Right kidney (tissue), 1 donor: ENCODE results near the gene NRTN.

Experiments used
- DNase-seq: peaks from one replicate; pipeline ENCODE4 v3.0.0-alpha.2; 2016

NRTN gene

DNA sequence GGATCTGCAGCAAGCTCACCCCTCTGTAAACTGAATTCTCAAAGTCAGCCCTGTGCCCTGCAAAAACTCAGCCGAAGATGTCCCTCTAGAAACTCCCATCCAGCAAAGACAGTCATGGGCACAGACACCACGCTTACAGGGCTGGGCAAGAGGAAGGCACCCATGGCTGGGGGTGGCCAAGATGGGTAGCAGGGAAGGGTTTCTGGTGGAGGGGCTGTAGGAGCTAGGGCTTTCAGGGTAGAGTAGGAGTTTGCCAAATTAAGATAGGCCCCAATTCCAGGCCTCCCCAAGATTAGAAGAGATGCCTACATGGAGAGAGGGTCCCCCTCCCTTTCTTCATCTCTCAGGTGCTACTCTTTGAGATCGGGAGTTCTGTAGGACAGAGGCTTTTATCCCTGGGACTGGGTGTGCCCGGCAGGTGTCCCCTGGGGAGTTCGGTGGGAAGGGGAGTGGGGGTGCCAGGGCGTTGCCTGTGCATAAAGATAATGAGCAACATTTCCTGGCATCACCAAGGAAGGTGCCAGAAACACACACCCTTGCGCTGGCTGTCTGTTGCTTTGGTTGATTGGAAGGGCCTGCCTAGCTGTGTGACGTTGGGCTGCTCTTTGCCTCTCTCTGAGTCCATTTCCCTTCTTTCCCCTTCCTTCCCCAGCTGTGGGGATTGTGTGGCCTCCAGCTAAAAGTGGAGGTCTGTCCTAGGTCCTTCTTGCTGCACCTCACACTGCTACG lies 9.4 kb downstream of the NRTN start:
- no peak for DNase-seq

DNA sequence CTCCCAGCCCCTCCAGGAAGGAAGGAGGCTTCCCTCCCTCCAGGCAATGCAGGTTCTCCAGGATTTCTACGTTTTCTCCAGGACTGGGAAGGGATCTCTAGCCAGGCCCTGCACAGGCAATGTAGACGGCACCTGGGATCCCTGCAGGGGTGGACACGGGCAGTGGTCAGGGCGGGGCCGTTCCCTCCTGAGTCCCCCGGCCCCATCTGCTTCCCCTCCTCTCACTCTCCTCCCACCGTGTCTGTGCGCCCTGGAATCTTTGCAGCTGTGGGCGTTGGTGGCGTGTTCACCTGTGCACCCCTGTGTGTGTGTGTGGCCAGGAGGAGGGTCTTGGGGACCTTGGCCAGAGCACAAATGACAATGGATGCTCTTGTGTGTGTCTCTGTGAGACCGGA lies 10.0 kb downstream of the NRTN start:
- no peak for DNase-seq

DNA sequence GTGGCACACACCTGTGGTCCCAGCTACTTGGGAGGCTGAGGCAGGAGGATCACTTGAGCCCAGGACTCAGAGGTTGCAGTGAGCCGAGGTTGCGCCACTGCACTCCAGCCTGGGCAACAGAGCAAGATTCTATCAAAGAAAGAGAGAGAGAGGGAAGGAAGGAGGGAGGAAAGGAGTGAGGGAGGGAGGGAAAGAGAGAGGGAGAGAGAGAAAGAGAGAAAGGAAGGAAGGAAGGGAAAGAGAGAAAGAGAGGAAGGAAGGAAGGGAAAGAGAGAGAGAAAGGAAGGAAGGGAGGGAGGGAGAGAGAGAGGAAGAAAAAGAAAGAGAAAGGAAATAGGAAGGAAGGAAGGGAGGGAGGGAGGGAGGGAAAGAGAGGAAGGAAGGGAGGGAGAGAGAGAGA lies 12.4 kb downstream of the NRTN start:
- DNase-seq: no peak

DNA sequence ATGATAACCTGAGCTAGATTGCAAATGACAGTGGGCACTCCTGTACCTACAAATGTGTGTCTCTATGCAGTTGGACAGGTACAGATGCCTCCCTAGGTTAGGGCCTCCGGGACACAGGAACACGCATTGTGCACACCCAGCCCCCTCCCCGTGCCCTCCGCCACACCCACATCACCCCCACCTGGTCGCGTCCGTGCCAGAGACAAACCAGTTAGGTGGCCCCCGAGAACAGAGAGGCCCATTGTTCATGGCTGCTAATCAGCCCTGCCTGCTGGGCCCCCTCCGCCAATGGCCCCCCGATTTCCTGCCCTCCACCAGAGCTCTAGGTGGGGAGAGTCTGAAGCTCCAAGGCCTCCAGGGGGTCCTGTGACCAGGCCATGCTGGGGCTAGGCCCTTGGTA lies 13.7 kb downstream of the NRTN start:
- DNase-seq: no peak

- no peak for DNase-seq
These were observed 15.9 kb downstream of the NRTN start for GRCh38 chr19:5820785-5821184.

GRCh38 chr19:5821521-5822180 lies 16.8 kb downstream of the NRTN start:
- DNase-seq: no peak

GRCh38 chr19:5822181-5822844 lies 17.4 kb downstream of the NRTN start:
- DNase-seq: no peak

DNA sequence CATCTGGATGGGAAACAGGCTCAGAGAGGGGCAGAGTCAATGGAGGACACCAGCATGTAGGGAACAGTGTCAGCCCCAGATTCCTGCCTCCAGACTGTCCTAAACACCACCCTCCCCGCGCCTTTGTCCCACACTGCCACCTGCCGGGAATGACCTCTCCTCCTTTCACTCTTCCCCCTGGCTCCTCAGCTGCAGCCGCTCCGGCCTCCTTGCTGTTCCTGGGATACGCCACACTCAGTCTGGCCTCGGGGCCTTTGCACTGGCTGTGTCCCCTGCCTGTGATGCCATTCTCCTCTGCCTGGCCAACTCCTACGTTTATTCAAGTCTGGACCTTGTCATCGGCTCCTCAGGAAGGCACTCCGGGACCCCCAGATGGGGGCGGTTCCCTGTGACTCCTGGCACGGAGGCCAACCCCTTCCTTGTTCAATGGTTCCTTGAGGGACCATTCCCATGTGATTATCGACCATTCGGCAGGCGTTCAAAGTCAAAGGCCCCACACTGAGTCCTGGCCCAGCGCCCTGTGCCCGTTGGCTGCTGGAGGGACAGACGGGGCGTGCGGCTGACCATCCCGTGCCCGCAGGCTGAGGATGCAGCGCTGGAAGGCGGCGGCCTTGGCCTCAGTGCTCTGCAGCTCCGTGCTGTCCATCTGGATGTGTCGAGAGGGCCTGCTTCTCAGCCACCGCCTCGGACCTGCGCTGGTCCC lies 18.9 kb downstream of the NRTN start:
- DNase-seq: no peak

DNA sequence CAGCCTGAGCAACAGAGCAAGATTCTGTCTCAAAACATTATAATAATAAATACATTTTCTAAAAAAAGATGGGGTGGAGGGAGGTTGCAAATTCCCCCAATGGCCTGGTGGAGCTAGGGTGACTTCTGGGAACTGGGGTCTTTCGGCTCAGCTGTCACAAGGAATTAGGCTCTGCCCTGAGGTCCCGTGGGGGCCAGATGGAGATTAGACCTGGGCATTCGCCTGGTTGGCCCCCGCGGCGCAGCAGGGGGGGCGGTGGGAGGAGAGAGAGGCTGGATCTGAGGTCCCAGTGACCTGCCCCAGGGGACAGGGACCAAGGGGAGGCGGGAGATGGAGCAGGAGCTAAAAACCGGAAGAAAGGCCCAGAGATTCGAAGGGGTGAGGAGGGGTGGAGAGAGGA lies 19.9 kb downstream of the NRTN start:
- no peak for DNase-seq

DNA sequence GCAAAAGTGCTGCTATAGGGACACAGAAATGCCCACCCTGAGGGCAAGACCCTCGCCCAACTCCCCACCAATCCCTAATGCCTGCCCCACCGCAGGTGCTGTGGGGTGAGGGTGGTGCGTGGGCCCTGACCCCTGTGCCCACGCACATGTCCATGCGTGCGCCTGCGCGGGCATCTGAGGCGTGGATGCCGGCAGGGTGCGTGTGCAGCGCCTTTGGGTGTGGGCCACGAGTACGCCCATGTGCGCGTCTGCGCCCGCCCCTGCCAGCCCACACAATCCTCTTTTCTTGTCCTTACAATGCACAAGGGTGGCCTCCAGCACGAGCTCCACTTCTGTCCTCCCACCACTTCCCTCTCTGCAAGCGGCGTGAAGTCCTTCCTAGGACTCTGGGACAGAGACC lies 20.3 kb downstream of the NRTN start:
- no peak for DNase-seq

DNA sequence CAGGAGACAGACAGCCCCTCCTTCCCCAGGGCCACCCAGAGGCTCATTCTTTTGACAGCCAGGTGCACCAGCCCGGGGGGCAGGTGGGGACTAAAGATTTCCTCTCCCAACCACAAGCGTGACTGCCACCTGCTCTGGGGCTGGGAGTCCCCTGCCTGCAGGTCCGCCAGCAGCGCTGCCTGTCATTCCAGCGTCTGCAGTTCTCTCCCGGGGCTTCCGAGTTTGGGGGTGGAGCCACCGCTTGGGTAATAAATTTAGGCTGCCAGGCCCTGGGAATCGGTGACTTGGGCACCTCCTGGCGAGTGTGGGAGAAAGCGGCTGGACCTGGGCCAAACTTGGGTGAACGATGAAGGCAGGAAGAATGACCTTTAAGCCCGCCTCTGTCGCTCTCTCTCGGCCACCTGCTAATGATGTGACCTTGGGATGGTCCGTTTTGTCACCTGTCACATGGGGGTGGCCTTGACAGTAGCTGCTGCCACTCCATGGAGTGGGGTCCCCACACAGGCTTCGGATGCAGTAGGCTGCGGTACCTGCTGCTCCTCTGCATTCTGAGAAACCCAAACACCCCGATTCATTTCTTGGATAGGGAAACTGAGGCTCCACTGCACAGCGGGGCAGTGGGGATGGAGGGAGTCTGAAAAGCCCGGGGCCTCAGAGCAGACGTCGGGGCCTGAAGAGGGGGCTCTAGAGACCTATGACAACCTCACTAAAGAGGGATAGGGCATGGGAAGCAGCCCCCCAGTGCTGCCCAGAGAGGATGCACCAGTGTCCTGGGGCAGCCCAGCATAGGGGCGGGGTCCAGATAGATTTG lies 21.9 kb downstream of the NRTN start:
- DNase-seq: peak; percentile 69

DNA sequence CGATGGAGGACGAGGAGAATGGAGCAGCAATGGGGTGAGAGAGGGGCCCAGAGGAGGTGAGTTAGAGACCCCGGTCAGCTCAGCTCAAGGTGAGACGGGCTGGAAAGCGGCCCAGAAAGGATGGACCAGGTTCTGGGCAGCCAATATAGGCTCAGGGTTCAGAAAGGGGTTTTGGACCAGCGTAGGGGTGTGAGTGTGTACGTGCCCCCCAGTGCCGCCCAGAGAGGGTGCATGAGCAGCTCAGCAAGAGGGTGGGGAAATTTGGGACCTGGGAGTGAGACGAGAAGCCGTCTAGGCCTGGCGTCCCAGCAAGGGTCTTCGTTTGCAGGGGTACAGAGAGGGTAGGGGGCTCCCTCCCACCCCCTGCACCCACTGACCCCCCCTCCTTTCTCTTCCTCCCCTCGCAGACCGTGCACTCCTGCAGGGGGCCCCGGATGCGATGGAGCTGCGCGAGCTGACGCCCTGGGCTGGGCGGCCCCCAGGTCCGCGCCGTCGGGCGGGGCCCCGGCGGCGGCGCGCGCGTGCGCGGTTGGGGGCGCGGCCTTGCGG lies 22.5 kb downstream of the NRTN start:
- DNase-seq: no peak

DNA sequence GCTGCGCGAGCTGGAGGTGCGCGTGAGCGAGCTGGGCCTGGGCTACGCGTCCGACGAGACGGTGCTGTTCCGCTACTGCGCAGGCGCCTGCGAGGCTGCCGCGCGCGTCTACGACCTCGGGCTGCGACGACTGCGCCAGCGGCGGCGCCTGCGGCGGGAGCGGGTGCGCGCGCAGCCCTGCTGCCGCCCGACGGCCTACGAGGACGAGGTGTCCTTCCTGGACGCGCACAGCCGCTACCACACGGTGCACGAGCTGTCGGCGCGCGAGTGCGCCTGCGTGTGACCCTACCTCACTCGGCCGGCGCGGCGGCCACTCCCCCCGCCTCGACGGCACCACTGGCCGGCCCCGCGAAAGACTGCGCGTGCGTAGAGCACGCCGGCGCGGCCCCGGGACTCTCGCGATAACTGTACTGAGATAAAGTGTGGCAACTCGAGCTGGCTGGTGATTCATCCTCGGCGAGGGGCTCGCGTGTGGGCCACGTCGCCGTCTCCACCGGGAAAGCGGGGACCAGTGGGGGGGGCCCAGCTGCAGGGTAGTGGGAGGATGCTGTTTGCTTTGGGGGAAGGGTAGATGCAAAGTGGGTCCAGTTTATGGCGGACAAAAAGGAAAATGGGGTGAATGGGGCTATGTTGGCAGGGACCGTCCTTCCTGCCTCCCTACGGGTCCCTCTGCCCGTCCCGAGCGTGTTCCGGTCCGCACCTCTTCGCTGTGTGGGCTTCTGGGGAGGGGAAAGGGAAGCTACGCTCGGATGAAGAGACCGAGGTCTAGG lies 23.2 kb downstream of the NRTN start:
- peak; percentile 97 for DNase-seq

GRCh38 chr19:5828661-5829566 lies 24.0 kb downstream of the NRTN start:
- peak; percentile 81 for DNase-seq

- no peak for DNase-seq
These were observed 24.9 kb downstream of the NRTN start for GRCh38 chr19:5829567-5830310.

GRCh38 chr19:5831159-5831558 lies 26.3 kb downstream of the NRTN start:
- DNase-seq: no peak

DNA sequence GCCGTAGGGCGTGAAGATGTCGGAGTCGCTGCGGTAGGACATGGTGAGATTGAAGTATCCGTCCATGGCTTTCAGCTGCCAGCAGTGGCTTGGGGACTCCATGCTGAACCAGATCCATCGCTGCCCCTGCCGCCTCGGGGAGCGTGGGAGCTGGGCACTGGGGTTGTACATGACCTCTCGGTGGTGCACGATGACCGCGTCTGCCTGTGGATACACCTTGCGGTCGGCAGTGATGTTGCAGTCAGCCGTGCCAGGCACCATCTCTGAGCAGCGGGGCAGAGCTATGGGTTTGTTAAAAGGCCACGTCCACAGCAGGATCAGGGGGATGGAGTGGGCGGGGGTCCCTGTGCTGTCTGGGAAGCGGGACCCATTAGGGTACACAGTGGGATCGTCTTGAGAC lies 27.2 kb downstream of the NRTN start:
- DNase-seq: no peak

- no peak for DNase-seq
These were observed 27.8 kb downstream of the NRTN start for GRCh38 chr19:5832527-5833216.
